ENCODE data around the gene HERPUD1.
A peak's percentile ranks its signal among the peaks of the same experiment; 100 is the strongest.

Gene HERPUD1

DNA sequence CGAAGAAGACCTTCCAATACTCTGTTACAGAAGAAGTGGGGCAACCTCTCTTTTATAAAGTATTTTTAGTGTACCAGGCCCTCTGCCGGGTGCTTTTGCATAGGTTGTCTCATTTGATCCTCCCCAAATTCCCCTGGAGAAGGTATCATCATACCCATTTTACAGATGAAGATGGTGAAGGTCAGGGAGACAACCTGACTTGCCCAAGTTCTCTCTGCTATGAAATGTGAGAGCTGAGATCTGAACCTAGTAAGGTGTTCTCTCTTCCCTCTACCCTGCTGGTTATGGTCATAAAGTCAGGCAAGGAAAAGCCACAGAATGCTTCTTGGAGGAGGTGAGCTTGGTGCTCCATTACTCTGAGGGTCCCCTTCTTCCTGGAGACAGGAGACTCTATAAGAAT, 28.1 kb upstream of the HERPUD1 start:
- Histone ChIP-seq H3K36me3 (ENCODE audit: control insufficient read depth in 1 of 2, insufficient read depth in 2 of 2, low read length in 2 of 2) (no peaks in the 10 kb centered on the region), H3K79me2 (ENCODE audit: control insufficient read depth, insufficient read depth, low read length, poor library complexity) (no peaks in the 10 kb centered on the region), H3K9me3 (ENCODE audit: insufficient read depth, low read depth, low read length) (no peaks in the 10 kb centered on the region), H2AK5ac (ENCODE audit: low read length) (no peak overlapping the region), H3K27me3 (ENCODE audit: insufficient read depth, low read length) (no peaks in the 10 kb centered on the region), H3K27ac (ENCODE audit: low read depth, low read length) (no peak overlapping the region), H2BK120ac (ENCODE audit: insufficient read depth, low read length, poor library complexity) (no peak overlapping the region), H4K12ac (ENCODE audit: low read depth, low read length) (no peak overlapping the region), H3K14ac (ENCODE audit: low read length) (no peak overlapping the region), H3K4me2 (ENCODE audit: low read length) (no peak overlapping the region), H4K8ac (ENCODE audit: low read depth, low read length) (no peak overlapping the region), H3K4me3 (ENCODE audit: low read depth, low read length) (no peak overlapping the region), H3K18ac (ENCODE audit: low read length) (no peak overlapping the region), H4K91ac (ENCODE audit: low read depth, low read length) (no peak overlapping the region), H2BK12ac (ENCODE audit: low read length) (no peak overlapping the region), H3K4ac (ENCODE audit: low read depth, low read length) (no peak overlapping the region), H3K79me1 (ENCODE audit: low read length) (no peaks in the 10 kb centered on the region), H3K9ac (ENCODE audit: low read length) (no peak overlapping the region), H2AFZ (ENCODE audit: insufficient read depth, low read length, poor library complexity) (no peak overlapping the region), H3K23ac (ENCODE audit: low read length) (no peak overlapping the region), H2BK5ac (ENCODE audit: low read depth, low read length, poor library complexity) (no peak overlapping the region), H3K4me1 (ENCODE audit: control insufficient read depth in 1 of 2, insufficient read depth in 2 of 2, low read length in 2 of 2) (peaks cover 0 to 1% of the 10 kb centered on the region in 2 experiments)
- no CpG with 5 or more reads among the region's 2 CpGs for WGBS (ENCODE audit: extremely low coverage, insufficient coverage, insufficient read length)
- DNase-seq, result no peak

DNA sequence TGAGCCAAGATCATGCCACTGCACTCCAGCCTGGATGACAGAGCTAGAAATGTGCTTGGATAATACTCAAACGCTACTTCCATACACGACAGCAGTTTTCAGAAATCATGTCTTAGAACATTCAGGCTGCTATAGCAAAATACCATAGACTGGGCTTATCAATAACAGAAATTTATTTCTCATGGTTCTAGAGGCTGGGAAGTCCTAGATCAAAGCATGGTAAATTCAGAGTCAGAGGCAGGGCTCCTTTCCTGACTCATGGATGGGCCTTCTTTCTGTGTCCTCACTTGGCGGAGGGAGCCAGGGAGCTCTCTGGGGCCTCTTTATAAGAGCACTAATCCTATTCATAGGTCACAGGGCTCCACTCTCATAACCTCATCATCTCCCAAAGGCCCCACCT, 24.5 kb upstream of the HERPUD1 start:
- no peaks in the 10 kb centered on the region for H3K9me3 ChIP-seq (ENCODE audit: insufficient read depth, low read depth, low read length)
- no peaks in the 10 kb centered on the region for H3K79me2 ChIP-seq (ENCODE audit: control insufficient read depth, insufficient read depth, low read length, poor library complexity)
- peaks cover 12 to 25% of the 10 kb centered on the region in 2 experiments for H3K4me1 ChIP-seq (ENCODE audit: control insufficient read depth in 1 of 2, insufficient read depth in 2 of 2, low read length in 2 of 2)
- no peak overlapping the region for H2BK5ac ChIP-seq (ENCODE audit: low read depth, low read length, poor library complexity)
- H3K23ac ChIP-seq (ENCODE audit: low read length), result no peak overlapping the region
- H3K9ac ChIP-seq (ENCODE audit: low read length), result no peak overlapping the region
- no peaks in the 10 kb centered on the region for H3K36me3 ChIP-seq (ENCODE audit: control insufficient read depth in 1 of 2, insufficient read depth in 2 of 2, low read length in 2 of 2)
- WGBS (ENCODE audit: extremely low coverage, insufficient coverage, insufficient read length), result no CpG with 5 or more reads among the region's 3 CpGs
- H3K14ac ChIP-seq (ENCODE audit: low read length), result no peak overlapping the region
- no peak overlapping the region for H3K4me3 ChIP-seq (ENCODE audit: low read depth, low read length)
- H2AFZ ChIP-seq (ENCODE audit: insufficient read depth, low read length, poor library complexity), result no peak overlapping the region
- H2BK120ac ChIP-seq (ENCODE audit: insufficient read depth, low read length, poor library complexity), result no peak overlapping the region
- H3K79me1 ChIP-seq (ENCODE audit: low read length), result peaks cover 11% of the 10 kb centered on the region
- no peak for DNase-seq
- no peak overlapping the region for H2AK5ac ChIP-seq (ENCODE audit: low read length)
- H4K91ac ChIP-seq (ENCODE audit: low read depth, low read length), result no peak overlapping the region
- no peak overlapping the region for H3K18ac ChIP-seq (ENCODE audit: low read length)
- no peak overlapping the region for H3K27ac ChIP-seq (ENCODE audit: low read depth, low read length)
- no peak overlapping the region for H3K4ac ChIP-seq (ENCODE audit: low read depth, low read length)
- H4K8ac ChIP-seq (ENCODE audit: low read depth, low read length), result no peak overlapping the region
- no peak overlapping the region for H3K4me2 ChIP-seq (ENCODE audit: low read length)
- no peaks in the 10 kb centered on the region for H3K27me3 ChIP-seq (ENCODE audit: insufficient read depth, low read length)
- no peak overlapping the region for H4K12ac ChIP-seq (ENCODE audit: low read depth, low read length)
- H2BK12ac ChIP-seq (ENCODE audit: low read length), result no peak overlapping the region

DNA sequence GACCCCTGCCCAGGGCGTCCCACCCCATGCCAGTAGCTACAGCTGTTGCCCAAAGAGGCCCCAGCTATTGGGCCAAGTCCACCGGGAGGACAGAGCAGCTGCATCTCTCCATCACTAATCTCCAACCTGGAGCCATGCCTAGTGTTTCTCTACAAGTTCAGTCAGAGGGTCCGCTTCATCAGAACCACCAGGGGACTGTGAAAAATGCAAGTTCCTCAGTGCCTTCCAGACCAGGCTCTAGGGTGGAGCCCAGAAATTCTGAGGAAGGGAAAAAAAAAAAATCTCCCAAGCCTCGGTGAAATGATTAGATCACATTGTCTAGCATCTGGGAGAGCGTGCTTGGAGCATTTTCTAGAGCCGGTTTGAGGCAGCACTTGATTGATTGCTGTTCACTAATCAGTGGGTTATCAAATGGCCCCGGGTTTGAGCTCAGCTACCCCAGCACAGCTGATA, 22.4 kb upstream of the HERPUD1 start:
- no peaks in the 10 kb centered on the region for H3K9me3 ChIP-seq (ENCODE audit: insufficient read depth, low read depth, low read length)
- no peak overlapping the region for H3K27ac ChIP-seq (ENCODE audit: low read depth, low read length)
- no peak overlapping the region for H2AFZ ChIP-seq (ENCODE audit: insufficient read depth, low read length, poor library complexity)
- no peaks in the 10 kb centered on the region for H3K27me3 ChIP-seq (ENCODE audit: insufficient read depth, low read length)
- H2BK12ac ChIP-seq (ENCODE audit: low read length), result peak overlapping the region; percentile 47
- H3K79me2 ChIP-seq (ENCODE audit: control insufficient read depth, insufficient read depth, low read length, poor library complexity), result no peaks in the 10 kb centered on the region
- no peak for DNase-seq
- no peak overlapping the region for H3K4me2 ChIP-seq (ENCODE audit: low read length)
- H2BK5ac ChIP-seq (ENCODE audit: low read depth, low read length, poor library complexity), result no peak overlapping the region
- no peaks in the 10 kb centered on the region for H3K36me3 ChIP-seq (ENCODE audit: control insufficient read depth in 1 of 2, insufficient read depth in 2 of 2, low read length in 2 of 2)
- H4K12ac ChIP-seq (ENCODE audit: low read depth, low read length), result no peak overlapping the region
- no peak overlapping the region for H3K4ac ChIP-seq (ENCODE audit: low read depth, low read length)
- H3K79me1 ChIP-seq (ENCODE audit: low read length), result peaks cover 20% of the 10 kb centered on the region
- H3K23ac ChIP-seq (ENCODE audit: low read length), result no peak overlapping the region
- no peak overlapping the region for H3K4me3 ChIP-seq (ENCODE audit: low read depth, low read length)
- H3K4me1 ChIP-seq (ENCODE audit: control insufficient read depth in 1 of 2, insufficient read depth in 2 of 2, low read length in 2 of 2), result peaks cover 19 to 33% of the 10 kb centered on the region in 2 experiments
- H3K14ac ChIP-seq (ENCODE audit: low read length), result peak overlapping the region; percentile 14
- H3K18ac ChIP-seq (ENCODE audit: low read length), result no peak overlapping the region
- H4K8ac ChIP-seq (ENCODE audit: low read depth, low read length), result peak overlapping the region; percentile 15
- no peak overlapping the region for H3K9ac ChIP-seq (ENCODE audit: low read length)
- no peak overlapping the region for H2AK5ac ChIP-seq (ENCODE audit: low read length)
- WGBS (ENCODE audit: extremely low coverage, insufficient coverage, insufficient read length), result no CpG with 5 or more reads among the region's 7 CpGs
- no peak overlapping the region for H2BK120ac ChIP-seq (ENCODE audit: insufficient read depth, low read length, poor library complexity)
- H4K91ac ChIP-seq (ENCODE audit: low read depth, low read length), result peak overlapping the region; percentile 45

DNA sequence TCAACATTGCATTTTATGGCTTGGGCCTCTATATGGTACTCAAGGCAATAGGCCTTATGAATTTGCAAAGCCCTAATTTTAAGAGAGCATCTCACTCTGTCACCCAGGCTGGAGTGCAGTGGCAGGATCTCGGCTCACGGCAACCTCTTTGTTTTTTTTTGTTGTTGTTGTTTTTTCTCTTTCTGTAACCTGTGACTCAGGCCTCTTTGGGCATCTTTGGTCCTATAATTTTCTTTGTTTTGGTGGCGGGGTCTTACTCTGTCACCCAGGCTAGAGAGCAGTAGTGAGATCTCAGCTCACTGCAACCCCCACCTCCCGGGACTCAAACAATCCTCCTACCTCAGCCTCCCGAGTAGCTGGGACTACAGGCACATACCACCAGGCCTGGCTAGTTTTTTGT, 21.8 kb upstream of the HERPUD1 start:
- no peak overlapping the region for H2AFZ ChIP-seq (ENCODE audit: insufficient read depth, low read length, poor library complexity)
- H3K4me2 ChIP-seq (ENCODE audit: low read length), result no peak overlapping the region
- H3K14ac ChIP-seq (ENCODE audit: low read length), result no peak overlapping the region
- no peak overlapping the region for H2BK5ac ChIP-seq (ENCODE audit: low read depth, low read length, poor library complexity)
- H3K36me3 ChIP-seq (ENCODE audit: control insufficient read depth in 1 of 2, insufficient read depth in 2 of 2, low read length in 2 of 2), result no peaks in the 10 kb centered on the region
- no peak for DNase-seq
- peak overlapping the region; percentile 18 for H3K27ac ChIP-seq (ENCODE audit: low read depth, low read length)
- H4K12ac ChIP-seq (ENCODE audit: low read depth, low read length), result no peak overlapping the region
- no peaks in the 10 kb centered on the region for H3K9me3 ChIP-seq (ENCODE audit: insufficient read depth, low read depth, low read length)
- H3K18ac ChIP-seq (ENCODE audit: low read length), result no peak overlapping the region
- no peak overlapping the region for H3K4me3 ChIP-seq (ENCODE audit: low read depth, low read length)
- H4K8ac ChIP-seq (ENCODE audit: low read depth, low read length), result peak overlapping the region; percentile 39
- H4K91ac ChIP-seq (ENCODE audit: low read depth, low read length), result peak overlapping the region; percentile 60
- no peaks in the 10 kb centered on the region for H3K79me2 ChIP-seq (ENCODE audit: control insufficient read depth, insufficient read depth, low read length, poor library complexity)
- no peak overlapping the region for H2AK5ac ChIP-seq (ENCODE audit: low read length)
- no peak overlapping the region for H3K9ac ChIP-seq (ENCODE audit: low read length)
- H3K27me3 ChIP-seq (ENCODE audit: insufficient read depth, low read length), result no peaks in the 10 kb centered on the region
- H3K4ac ChIP-seq (ENCODE audit: low read depth, low read length), result no peak overlapping the region
- peaks cover 19 to 33% of the 10 kb centered on the region in 2 experiments for H3K4me1 ChIP-seq (ENCODE audit: control insufficient read depth in 1 of 2, insufficient read depth in 2 of 2, low read length in 2 of 2)
- no CpG with 5 or more reads among the region's 5 CpGs for WGBS (ENCODE audit: extremely low coverage, insufficient coverage, insufficient read length)
- H2BK12ac ChIP-seq (ENCODE audit: low read length), result no peak overlapping the region
- H3K23ac ChIP-seq (ENCODE audit: low read length), result no peak overlapping the region
- peak overlapping the region; percentile 19 for H2BK120ac ChIP-seq (ENCODE audit: insufficient read depth, low read length, poor library complexity)
- peaks cover 20% of the 10 kb centered on the region for H3K79me1 ChIP-seq (ENCODE audit: low read length)

Measured in trophoblast cell (in vitro differentiated cells and primary cell).